NOMO-1 treated with dmso at 0.1 percent for 144 hours (cell line): ENCODE data around the gene CD300C.
"Not testable (repeated sequence)": the region's sequence is repeated elsewhere in the genome, so short reads cannot be mapped to it uniquely, and the experiment has no call there.

Experiments used
- DNase-seq: peaks from one replicate; lab custom pipeline; 2025; ENCODE audit not compliant: unreplicated experiment; lab: John Stamatoyannopoulos, UW

CD300C gene

DNA sequence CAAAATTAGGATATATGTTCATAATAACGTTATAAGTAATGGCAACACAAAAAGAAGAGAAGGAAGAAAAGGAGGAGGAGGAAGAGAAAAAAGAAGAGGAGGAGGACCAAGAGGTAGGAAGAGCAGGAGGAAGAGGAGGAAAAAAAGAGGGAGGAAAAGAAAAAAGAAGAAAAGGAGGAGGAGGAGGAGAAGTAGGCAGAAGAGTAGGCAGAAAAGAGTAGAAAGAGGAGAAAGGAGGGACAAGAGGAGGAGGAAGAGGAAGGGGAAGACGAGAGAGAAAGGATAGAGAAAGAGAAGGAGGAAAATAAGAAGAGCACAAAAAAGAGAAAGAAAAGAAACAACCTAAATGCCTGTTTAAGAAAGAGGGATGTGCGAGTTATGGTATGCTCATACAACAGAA is 9.0 kb downstream of the CD300C start:
- no peak for DNase-seq

DNA sequence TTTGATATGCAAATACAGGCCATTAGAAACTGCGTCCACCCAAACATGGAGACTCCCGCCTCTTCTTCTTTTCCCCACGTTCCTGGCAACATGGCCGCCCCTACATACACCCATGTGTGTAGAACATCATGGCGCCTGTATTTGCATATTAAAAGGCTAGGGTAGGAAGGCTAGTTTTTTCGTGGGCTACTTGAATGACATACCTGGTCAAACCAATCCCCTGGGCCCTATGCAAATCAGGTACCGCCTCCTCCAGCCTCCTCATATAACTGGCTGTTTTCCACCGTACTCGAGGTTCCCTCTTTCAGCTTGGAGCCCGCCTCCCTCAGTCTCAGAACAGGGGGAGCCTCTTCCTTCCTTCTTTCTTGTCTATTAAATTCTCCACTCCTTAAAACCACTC is 13.8 kb downstream of the CD300C start:
- DNase-seq = peak; percentile 97

DNA sequence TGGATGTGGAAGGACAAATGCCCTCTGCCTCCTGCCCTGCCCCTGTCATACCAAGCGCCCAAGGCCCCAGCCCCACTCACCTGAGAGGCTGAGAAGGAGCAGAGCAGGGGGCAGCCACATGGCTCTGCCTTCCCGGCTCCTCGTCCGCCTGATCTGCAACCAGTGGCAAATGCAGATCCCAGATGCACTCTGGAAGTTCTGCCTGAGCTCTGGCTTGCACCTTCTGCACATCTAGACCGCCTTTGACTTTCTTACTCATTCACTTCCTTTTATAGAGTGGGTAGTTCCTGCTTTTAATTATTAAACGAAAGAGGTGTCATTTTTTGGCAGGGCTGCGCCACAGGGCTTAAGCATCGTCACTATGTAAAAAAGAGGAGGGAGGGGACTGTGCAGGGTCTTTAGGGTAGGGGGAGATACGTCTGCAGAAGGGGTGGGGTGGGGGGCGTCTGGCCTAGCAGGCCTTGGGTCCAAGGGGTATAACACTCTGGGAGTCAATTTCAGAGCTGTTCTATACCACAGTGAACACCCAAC is 14.6 kb downstream of the CD300C start, which contains the start of gene CD300LB:
TSS of gene CD300LB (minus strand) at position 245 of the 531 bp plus-strand sequence. CDS start at position 120, 125 bp downstream.
- peak; percentile 53 for DNase-seq

DNA sequence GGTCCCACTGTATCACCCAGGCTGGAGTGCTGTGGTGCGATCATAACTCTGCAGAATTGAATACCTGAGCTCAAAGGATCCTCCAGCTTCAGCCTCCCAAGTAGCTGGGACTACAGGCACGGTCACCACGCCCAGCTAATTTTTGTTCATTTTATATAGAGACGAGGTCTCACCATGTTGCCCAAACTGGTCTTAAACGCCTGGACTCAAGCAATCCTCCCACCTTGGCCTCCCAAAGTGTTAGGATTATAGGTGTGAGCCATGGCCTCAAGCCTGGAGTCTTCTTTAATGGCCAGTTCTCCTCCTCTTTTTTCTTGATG is 15.1 kb downstream of the CD300C start:
- no peak for DNase-seq

DNA sequence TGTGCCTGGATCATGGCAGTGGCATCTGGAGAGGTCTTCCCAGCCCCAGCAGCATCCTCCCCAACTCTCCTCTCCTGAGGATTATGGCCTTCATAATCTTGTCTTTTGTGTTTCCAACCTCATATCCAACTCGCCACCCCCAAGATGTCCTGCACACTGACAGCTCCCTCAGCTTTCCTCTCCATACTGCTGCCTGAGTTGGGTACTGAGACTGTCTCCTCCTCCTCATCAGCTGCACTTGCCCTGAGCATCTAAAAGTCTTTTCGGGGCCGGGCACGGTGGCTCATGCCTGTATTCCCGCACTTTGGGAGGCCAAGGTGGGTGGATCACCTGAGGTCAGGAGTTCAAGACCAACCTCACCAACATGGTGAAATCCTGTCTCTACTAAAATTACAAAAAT is 16.7 kb downstream of the CD300C start:
- DNase-seq = no peak

DNA sequence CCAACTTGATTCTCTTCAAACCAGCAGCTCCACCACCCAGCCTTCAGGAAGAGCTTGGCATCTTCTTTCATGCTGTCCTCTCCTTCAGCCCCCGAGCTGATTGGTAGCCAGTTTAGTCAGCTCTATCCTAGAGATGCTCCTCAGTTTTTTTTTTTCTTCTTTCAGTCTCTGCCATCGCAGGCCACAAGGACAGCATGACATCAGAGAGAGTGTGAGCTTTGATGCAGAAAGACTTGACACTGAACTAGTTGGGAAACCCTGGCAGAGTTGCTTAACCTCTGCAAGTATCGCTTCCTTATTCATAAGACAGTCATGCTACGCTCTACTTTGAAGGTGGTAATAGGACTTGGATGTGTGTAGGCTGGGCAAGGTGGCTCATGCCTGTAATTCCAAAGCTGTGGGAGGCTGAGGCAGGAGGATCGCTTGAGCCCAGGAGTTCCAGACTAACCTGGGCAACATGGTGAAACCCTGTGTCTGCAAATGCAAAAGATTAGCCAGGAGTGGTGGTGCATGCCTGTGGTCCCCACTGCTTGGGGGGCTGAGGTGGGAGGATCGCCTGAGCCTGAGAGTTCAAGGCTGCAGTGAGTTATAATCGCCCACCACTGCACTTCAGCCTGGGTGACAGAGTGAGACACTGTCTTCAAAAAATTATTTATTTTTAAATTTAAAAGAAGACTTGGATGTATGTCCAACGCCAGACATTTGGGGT is 17.3 kb downstream of the CD300C start:
- peak; percentile 96 for DNase-seq

DNA sequence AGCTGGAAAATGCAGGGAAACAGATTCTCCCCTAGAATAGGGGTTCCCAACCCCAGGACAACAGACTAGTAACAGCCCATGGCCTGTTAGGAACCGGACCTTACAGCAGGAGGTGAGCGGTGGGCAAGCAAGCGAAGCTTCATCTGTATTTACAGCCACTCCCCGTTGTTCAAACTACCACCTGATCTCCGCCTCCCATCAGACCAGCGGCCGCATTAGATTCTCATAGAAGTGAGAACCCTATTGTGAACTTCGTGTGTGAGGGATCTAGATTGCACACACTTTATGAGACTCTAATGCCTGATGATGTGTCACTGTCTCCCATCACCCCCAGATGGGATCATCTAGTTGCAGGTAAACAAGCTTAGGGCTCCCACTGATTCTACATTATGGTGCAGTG is 18.2 kb downstream of the CD300C start:
- no peak for DNase-seq

DNA sequence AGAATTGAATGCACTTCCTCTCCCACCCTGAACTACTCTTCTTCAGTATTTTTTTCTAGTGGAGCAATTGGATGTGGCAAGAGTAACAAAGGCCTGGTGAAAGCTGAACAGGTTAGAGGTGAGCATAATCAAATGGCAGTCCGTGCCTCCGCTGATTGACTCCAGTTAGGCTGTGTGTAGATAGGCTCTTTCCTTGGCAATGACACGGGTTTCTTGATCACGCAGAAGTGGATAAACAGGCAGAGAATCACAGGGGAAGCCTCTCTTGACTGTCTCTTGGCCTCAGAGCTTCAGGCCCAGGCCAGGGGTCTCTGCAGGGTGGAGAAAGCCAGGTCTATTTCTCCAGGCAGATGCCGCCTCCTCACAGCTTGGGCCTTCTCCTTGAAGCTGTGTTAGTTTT is 18.8 kb downstream of the CD300C start:
- no peak for DNase-seq

DNA sequence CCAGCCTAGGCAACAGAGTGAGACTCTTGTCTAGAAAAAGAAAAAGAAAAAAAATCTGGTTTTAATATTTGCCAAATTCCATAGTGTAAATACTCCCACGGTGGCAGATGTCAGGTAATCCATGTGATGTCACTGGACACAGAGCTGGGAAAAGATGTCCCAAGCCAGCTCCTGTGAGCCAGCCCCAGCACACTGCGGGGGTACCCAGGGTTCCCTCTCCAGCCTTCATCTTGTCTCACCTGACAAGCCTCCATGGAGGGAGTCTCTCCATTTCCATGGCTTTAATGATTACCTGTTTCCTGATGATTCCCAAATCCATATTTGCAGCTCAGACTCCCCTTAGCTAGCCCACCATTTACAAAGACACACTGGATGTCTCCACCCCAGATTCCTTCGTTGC is 19.2 kb downstream of the CD300C start:
- no peak for DNase-seq

DNA sequence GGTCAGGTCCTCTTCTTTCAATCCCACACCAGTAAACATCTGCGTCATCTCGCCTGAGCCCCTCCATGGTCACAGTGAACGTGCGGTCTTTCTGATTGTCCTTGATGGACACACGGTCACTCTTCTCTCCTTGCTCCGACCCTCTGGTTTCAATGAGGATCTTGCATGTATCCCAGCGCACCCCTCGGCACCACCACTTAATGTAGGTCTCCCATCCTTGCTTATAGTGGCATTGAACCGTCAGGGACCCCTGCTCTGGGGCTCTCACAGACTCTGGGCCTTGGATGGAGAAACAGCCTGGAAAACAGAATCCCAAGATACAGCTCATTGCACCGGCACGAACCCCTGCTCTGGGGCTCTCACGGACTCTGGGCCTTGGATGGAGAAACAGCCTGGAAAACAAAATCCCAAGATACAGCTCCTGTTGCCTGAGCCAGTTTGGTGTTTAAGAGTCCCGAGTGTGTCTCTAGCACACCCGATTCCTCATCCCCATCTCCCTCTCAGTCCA is 20.1 kb downstream of the CD300C start:
- no peak for DNase-seq

DNA sequence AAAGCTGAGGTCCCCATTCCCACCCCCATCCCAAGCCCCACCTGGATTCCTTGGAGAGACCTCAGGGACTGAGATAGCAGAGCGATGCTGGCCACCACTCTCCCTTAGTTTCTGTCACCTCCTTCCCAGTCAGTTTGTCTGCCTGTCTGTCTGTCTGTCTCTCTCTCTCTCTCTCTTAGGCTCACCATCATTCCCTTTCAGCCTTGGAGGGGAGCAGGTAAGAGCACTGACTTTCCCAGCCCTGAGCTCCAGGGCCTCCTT is 20.5 kb downstream of the CD300C start:
- no peak for DNase-seq

DNA sequence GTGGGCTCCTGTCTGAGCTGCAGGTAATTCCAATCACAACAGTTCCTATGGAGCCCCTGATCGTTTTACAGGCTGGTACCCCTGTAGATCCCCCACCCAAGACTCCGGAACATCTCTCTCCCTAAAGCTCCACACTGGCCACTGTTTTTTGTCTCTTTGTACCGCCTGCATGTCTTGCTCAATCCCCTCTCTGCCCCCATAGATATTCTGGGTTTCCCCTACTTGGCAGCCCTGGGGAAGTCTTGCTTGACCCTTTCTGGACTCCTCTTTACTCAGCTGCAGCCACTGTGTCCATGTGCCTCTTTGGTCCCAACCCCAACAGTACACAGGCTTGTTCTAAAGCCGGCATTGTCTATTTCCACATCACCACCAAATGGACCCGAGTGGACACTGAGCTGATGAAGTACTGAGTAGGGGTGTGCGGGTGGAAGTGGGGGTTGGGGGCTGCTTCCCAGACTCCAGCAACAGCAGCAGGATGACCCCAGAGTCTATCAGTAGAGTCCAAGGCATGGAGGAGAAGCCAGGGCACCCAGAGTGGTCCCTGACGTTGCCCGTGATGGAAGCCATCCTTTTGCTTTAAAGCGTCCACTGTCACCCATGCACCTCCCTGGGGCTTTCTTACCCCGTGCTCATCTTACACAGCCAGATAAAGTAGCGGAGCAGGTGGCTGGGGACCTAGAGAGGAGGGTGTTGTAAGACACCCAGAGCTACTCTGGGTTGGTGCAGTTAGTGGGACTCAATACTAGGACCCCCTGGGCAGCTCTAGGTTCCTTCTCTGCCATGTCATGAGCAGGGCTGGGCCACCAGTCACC is 21.1 kb downstream of the CD300C start:
- DNase-seq = no peak

DNA sequence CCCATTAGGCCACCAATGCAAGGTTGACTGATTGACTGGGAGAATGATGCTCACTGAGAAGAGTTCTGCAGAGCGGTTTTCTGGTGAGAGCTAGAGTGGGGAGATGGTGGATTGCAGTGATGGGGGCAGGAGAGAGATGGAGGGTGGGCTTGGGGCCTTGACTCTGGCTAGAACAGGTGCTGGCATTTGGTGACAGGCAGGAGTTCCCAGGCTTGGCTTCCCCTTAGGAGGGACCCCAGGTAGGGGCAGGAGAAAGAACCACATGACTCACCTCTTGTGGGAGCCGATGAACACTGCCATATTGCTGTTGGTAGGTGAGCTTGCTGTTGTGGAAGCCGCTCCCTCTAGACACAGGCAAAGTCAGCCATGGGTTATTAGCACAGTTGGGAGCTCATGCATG is 22.6 kb downstream of the CD300C start:
- DNase-seq = no peak

DNA sequence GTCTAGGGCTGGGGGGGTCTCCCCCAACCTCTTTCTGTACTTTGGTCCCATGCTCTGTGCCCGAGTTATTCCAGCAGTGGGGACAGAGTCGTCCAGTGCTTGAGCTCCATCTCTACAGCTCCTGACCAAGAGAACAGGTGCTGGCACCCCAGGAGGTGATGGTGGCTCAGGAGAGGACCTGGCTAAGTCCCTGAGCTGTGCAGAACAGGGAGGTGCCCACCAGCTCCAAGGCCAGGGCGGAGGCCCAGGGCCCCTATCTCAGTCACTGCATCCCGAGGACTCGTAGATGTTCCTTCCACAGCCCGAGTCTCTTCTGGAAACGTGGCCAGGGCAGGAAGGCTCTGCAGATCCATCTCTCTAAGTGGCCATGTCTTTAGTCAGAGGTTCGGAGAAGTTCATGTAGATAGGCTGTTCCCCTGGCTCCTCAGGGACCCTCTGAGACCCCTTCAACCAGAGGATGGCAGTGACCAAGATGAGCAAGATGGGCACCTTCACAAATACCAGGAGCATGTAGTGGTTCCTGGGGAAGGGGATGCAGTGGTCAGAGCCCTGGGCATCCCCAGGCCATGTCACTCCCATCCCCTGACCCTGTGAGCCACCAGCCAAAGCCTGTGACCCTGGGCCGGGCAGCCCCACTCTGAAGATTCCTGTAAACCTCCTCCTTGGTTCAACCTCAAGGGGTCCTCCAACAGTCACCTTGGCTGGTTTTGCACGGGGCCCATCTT is 23.4 kb downstream of the CD300C start:
- DNase-seq = no peak

DNA sequence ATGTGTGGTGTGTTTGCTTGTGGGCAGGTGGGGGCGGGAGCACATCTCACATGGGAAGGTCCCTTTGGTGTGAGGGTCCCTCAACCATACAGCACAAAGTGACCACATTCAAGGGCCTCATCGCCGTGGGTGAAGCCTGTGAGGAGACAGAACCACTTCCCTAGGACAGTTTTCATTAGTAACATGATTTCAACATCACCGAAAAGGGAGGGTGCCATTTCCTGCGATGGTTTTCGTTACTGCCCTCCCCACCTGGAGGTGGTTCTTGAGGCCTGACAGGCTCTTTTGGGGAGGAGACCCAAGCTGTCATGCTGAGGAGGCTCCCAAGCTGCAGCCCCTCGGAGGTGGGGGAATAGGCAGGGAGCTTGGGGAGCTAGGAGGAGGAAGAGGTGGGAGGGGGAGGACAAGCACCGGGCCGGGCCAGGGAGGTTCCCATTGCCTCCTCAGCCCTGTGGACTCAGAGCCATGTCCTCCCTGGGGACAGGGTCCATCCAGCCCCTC is 24.2 kb downstream of the CD300C start:
- DNase-seq = peak; percentile 81

DNA sequence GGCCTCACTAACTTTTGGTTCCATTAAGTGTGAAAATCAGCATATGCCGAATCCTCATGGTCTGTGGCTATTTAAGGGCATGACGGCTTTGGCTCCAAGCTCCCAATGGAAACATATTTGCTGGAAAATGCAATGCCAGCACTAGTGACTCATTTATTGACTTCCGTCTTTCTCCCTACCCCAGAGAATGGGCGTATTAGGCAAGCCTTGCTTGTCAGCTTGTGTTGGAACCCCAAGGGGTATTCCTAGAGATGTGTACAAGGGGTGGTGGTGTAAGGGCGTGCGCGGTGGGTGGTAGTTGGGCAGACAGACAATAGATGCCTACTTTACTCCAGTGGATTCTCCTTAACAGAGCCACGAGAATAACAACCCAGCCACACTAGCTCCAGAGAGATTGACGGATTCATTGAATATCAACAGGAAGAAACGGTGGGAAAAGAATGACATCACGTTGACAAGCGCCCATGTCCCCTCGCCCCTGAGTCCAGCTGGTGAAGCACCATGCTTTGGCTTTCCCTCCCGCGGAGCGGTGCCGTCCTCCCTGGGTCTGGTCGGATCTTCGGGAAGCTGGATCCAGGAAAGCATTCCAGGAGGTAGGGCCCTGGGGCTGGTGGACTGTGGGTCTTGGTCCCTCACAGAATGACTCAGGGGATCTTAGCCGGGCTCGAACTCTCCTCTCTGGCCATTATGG is 25.0 kb downstream of the CD300C start:
- DNase-seq = peak; percentile 20

DNA sequence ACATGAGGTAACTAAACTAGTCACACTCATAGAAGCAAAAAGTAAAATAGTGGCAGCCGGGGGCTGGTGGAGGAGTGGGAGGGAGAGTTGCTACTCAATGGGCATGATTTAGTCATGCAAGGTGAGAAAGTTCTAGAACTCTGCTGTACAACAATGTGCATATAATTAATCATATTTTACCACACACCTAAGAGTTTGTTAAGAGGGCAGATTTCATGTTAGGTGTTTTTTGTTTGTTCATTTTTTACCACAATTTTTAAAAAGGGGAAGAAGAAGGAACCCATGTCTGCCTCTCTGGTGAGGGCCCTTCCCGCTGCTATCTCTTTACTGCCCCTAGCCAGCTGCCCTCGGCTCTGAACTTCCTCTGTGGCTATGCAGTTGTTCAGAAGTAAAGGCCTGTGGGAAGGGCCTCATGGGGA is 25.9 kb downstream of the CD300C start:
- peak; percentile 90 for DNase-seq

DNA sequence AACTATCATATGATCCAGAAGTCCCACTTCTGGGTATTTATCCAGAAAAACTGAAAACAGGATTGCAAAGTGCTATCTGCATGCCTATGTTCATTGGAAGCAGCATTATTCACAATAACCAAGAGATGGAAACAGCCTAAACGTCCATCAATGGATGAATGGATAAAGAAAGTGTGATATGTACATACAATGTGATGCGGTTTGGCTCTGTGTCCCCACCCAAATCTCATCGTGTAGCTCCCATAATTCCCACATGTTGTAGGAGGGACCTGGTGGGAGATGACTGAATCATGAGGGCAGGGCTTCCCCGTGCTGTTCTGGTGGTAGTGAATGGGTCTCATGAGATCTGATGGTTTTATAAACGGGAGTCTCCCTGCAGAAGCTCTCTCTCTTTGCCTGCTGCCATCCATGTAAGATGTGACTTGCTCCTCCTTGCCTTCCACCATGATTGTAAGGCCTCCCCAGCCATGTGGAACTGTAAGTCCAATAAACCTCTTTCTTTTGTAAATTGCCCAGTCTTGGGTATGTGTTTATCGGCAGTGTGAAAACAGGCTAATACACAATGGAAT is 27.4 kb downstream of the CD300C start:
- DNase-seq = not testable (repeated sequence)

DNA sequence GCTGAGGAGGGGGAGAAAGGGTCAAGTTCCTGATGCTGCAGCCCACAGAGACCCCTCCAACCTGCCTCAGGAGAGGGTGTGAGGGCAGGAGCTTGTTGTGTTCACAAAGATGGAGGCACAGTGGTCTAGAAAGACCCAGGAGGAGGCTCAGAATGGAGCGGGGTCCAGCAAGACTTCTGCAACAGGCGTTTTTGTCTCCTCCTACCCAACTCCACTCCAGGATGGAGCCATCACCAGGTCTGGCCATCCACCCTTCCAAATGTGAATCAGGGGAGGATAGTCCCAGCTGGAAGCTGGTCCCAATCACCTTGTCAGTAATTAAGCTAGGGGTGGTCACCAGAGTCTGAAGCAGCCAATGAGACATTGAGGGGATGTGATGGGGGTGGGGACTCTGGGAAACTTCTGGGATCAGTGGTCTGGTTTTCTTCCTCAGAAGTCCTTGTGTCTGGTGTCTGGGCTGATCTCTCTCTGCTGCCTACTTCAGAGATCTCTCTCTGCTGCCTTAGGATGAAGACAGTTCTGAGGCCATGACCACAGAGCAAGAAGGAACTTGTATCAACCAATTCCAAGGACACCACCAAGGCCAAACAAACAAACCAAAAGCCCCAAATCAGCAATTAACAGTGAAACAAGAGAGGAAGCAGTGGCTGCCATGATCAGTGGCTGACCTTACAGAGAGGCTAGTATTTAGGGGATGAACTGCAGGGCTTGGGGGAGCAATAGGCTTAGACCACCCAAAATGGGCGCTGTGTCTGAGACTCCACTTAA is 29.2 kb downstream of the CD300C start:
- DNase-seq = no peak

DNA sequence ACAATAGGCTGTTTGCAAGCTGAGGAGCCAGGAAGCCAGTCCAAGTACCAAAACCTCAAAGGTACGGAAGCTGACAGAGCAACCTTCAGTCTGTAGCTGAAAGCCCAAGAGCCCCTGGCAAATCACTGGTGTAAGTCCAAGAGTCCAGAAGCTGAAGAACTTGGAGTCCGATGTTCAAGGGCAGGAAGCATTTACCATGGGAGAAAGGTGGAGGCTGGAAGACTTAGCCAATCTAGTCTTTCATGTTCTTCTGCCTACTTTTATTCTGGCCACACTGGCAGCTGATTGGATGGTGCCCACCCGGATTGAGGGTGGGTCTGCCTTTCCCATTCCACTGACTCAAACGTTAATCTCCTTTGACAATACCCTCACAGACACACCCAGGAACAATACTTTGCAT is 30.0 kb downstream of the CD300C start:
- DNase-seq = no peak
